Measurements from ENCODE around the gene CDC20B.

The CDC20B gene

GRCh38 chr5:55172937-55173686 lies at the start of gene CDC20B:
Gene CDC20B, minus strand, starts transcription at chr5:55173177. Its CDS starts 177 bp downstream, at chr5:55173000.
- peak; percentile 80 to 84 for DNase-seq

- DNase-seq: no peak
Observed at GRCh38 chr5:55222092-55222984, 49.4 kb upstream of the CDC20B start.

- no peak for DNase-seq
Observed at GRCh38 chr5:55220433-55221185, 47.6 kb upstream of the CDC20B start.

- DNase-seq: no peak
Observed at GRCh38 chr5:55219770-55220169, 46.8 kb upstream of the CDC20B start.

- no peak for DNase-seq
Observed at GRCh38 chr5:55218967-55219366, 46.0 kb upstream of the CDC20B start.

GRCh38 chr5:55211184-55211874 lies 38.4 kb upstream of the CDC20B start:
- DNase-seq: no peak

GRCh38 chr5:55205001-55205400 lies 32.0 kb upstream of the CDC20B start:
- no peak for DNase-seq

GRCh38 chr5:55191165-55191564 lies 18.2 kb upstream of the CDC20B start:
- no peak for DNase-seq

GRCh38 chr5:55188656-55189540 lies 15.9 kb upstream of the CDC20B start:
- no peak for DNase-seq

GRCh38 chr5:55187370-55187769 lies 14.4 kb upstream of the CDC20B start:
- no peak for DNase-seq

- no peak for DNase-seq
Observed at GRCh38 chr5:55180016-55180415, 7.0 kb upstream of the CDC20B start.

GRCh38 chr5:55177078-55177477 lies 4.1 kb upstream of the CDC20B start:
- no peak for DNase-seq

GRCh38 chr5:55176176-55176818 lies 3.3 kb upstream of the CDC20B start:
- peak in 1 of 2 donors; percentile 13 for DNase-seq

GRCh38 chr5:55175781-55176175 lies 2.8 kb upstream of the CDC20B start:
- no peak for DNase-seq

GRCh38 chr5:55173687-55174230 lies 782 bp upstream of the CDC20B start:
- no peak for DNase-seq

- DNase-seq: peak; percentile 74 to 87
Observed at GRCh38 chr5:55172051-55172899, 702 bp downstream of the CDC20B start.

GRCh38 chr5:55171471-55171870 lies 1.5 kb downstream of the CDC20B start:
- DNase-seq: no peak

- no peak for DNase-seq
Observed at GRCh38 chr5:55162666-55163065, 10.3 kb downstream of the CDC20B start.

- no peak for DNase-seq
Observed at GRCh38 chr5:55160493-55161209, 12.3 kb downstream of the CDC20B start.
